Glutamatergic neuron (in vitro differentiated cells): ENCODE results near the gene CDNF. TPM values are rescaled to one million over a fixed set of nuclear protein-coding genes. Genes with fewer than 3 reads are reported as not detected.

Experiments used
- DNase-seq: peaks from one replicate; pipeline ENCODE4 v3.0.0; 2022
- H3K27ac Mint-ChIP-seq: one replicate; pipeline ENCODE4 v1.8.0; 2020; ENCODE audit warnings: mild to moderate bottlenecking, mixed read lengths, inconsistent platforms; ENCODE audit not compliant: unreplicated experiment
- H3K27me3 Mint-ChIP-seq: one replicate; pipeline ENCODE4 v1.8.0; 2020; ENCODE audit warnings: mild to moderate bottlenecking, moderate library complexity, mixed read lengths, inconsistent platforms; ENCODE audit not compliant: unreplicated experiment
- H3K36me3 Mint-ChIP-seq: one replicate; pipeline ENCODE4 v1.8.0; 2020; ENCODE audit warnings: mild to moderate bottlenecking, mixed read lengths, inconsistent platforms; ENCODE audit not compliant: unreplicated experiment
- H3K4me1 Mint-ChIP-seq: one replicate; pipeline ENCODE4 v1.8.0; 2020; ENCODE audit warnings: mild to moderate bottlenecking, low read depth, mixed read lengths, inconsistent platforms; ENCODE audit not compliant: unreplicated experiment
- H3K4me3 Mint-ChIP-seq: one replicate; pipeline ENCODE4 v1.8.0; 2020; ENCODE audit warnings: mild to moderate bottlenecking, mixed read lengths, inconsistent platforms; ENCODE audit not compliant: unreplicated experiment
- H3K9me3 Mint-ChIP-seq: one replicate; pipeline ENCODE4 v1.8.0; 2020; ENCODE audit warnings: mild to moderate bottlenecking, moderate library complexity, mixed read lengths, inconsistent platforms; ENCODE audit not compliant: unreplicated experiment
- CTCF ChIP-seq: fragments of 200-600 bp; sonication (generic); IDR thresholded peaks from one replicate; pipeline ENCODE4 v1.5.0; 2021; ENCODE audit not compliant: partially characterized antibody, unreplicated experiment
- total RNA-seq: library from RNA; stranded (reverse); fragmentation: NEBNext Ultra II Directional; extraction: Animal tissue kit (Norgen Biotek cat#: 25700); gene quantifications from one replicate; pipeline ENCODE4 v1.2.1, GENCODE V29; 2021; ENCODE audit not compliant: unreplicated experiment

Gene CDNF
- total RNA-seq, 1 donor from 2014 or later: 2.2 TPM

- Mint-ChIP-seq H3K27ac (no peak overlapping the region), H3K4me1 (no peaks in the 10 kb centered on the region)
- TF ChIP-seq CTCF: no peak
Observed at GRCh38 chr10:14774214-14774580, 63.6 kb downstream of the CDNF start.

GRCh38 chr10:14773551-14774213, 64.2 kb downstream of the CDNF start:
- no peak overlapping the region for H3K27ac Mint-ChIP-seq
- H3K4me1 Mint-ChIP-seq: no peaks in the 10 kb centered on the region
- H3K9me3 Mint-ChIP-seq: peaks cover 5% of the 10 kb centered on the region
- H3K4me3 Mint-ChIP-seq: no peak overlapping the region
- peaks cover 10% of the 10 kb centered on the region for H3K36me3 Mint-ChIP-seq
- DNase-seq: no peak
- no peaks in the 10 kb centered on the region for H3K27me3 Mint-ChIP-seq
- TF ChIP-seq CTCF: no peak

More at GRCh38 chr10:14774214-14774580, 63.6 kb downstream of the CDNF start:
- no peak for DNase-seq
- Mint-ChIP-seq H3K36me3 (peaks cover 10% of the 10 kb centered on the region), H3K4me3 (no peak overlapping the region), H3K9me3 (peaks cover 5% of the 10 kb centered on the region), H3K27me3 (no peaks in the 10 kb centered on the region)

GRCh38 chr10:14772399-14772798, 65.4 kb downstream of the CDNF start:
- no peaks in the 10 kb centered on the region for H3K4me1 Mint-ChIP-seq

GRCh38 chr10:14770927-14771326, 66.9 kb downstream of the CDNF start:
- no peak for TF ChIP-seq CTCF
- Mint-ChIP-seq H3K4me1 (no peaks in the 10 kb centered on the region), H3K36me3 (peaks cover 10% of the 10 kb centered on the region), H3K27ac (no peak overlapping the region), H3K27me3 (no peaks in the 10 kb centered on the region), H3K4me3 (no peak overlapping the region), H3K9me3 (peaks cover 3% of the 10 kb centered on the region)
- no peak for DNase-seq

More at GRCh38 chr10:14772399-14772798, 65.4 kb downstream of the CDNF start:
- Mint-ChIP-seq H3K36me3 (peaks cover 10% of the 10 kb centered on the region), H3K4me3 (no peak overlapping the region), H3K27ac (no peak overlapping the region), H3K27me3 (no peaks in the 10 kb centered on the region), H3K9me3 (peaks cover 4% of the 10 kb centered on the region)
- DNase-seq: no peak
- no peak for TF ChIP-seq CTCF

Other genes starting within 250 kb of the CDNF start
- 88.6 TPM for gene FAM107B, start 63.1 kb downstream of the CDNF start, total RNA-seq
- 10.1 TPM for gene HSPA14, start 269 bp upstream of the CDNF start, total RNA-seq
- 13.7 TPM for gene MSANTD7, start 269 bp upstream of the CDNF start, total RNA-seq
- gene SUV39H2, start 40.8 kb upstream of the CDNF start, total RNA-seq: 15.1 TPM
- 8.5 TPM for gene DCLRE1C, start 116.1 kb upstream of the CDNF start, total RNA-seq
- gene MEIG1, start 121.4 kb upstream of the CDNF start, total RNA-seq: not detected
- gene OLAH, start 205.9 kb upstream of the CDNF start, total RNA-seq: not detected